Measurements from ENCODE around the gene UBXN6.

UBXN6 gene

DNA sequence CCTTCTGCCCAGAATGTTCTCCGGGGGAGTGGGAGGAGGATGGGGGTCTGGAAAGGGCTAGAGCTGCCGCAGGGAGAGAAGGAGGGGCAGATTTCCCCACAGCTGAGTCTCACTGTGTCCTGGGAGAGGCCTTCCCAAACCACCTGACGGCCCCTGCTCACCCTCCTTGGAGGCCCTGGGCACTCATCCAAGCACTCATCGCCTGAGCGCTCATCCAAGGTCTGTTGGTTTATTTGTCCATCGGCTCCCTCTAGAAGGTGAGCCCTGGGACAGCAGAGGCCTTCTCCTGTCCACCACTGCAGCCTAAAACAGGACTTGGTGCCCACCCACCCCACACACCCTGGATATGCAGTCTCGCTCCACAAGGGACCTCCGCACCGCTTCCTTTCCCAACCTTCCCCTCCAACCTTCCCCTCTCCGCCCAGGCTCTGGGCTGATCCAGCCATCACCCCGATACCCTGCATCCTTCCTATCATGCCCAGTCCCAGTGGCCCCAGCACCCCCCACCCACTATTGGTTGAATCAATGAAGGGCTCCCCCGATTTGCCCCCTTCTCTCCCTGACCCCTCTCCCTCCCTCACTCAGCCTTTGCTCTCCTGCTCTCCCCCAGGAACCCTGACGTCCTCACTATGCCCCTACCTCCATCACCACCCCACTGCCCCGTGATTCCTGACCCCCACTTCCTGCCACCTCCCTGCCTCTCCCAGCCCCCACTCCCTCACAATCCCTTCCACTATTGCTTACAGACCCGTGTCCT is 1.7 kb downstream of the UBXN6 start:
- no peak for DNase-seq

DNA sequence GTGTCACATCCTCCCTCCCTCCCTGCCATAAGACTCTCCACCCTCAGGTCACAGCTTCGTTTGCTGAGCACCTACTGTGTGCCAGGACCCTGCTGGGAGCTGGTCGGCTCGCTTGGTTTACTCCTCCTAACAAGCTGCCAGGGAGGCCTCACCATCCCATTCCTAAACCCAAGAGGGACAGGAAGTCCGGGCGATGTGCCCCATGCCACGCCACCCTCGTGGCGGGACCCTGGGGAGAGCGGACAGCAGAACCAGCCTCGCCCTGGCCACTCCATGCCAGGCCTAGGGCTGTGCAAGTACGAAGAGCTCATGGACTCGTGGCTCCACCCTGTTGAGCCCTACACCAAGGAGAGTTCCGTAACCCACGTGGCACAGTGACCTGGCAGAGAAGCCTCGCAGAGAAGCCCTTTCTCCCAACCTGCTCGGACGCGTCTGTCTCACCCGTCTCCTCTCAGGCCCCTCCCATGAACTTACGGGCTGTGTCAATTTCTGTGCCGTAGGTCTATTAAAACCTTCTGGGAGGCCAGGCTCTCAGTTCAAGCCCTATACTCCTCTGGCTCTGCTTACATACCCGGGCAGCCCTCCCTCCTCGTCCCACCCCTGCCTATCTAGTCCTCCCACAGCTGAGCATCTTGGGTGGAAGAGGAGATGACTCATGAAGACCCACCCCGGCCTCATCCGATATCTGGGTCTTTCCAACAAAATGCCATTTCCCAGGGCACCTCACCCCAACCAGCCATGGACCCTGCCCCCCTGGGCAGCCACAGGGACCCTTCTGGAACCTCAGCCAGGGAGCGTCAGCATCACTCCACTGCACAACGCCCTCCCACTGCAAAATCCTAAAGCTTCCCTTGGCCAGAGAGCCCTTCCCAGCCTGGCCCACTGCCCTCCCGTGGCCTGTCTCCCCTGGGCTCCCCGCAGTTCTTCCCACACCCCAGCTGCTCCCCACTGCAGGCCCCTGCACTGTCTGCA is 2.6 kb downstream of the UBXN6 start:
- DNase-seq = no peak

DNA sequence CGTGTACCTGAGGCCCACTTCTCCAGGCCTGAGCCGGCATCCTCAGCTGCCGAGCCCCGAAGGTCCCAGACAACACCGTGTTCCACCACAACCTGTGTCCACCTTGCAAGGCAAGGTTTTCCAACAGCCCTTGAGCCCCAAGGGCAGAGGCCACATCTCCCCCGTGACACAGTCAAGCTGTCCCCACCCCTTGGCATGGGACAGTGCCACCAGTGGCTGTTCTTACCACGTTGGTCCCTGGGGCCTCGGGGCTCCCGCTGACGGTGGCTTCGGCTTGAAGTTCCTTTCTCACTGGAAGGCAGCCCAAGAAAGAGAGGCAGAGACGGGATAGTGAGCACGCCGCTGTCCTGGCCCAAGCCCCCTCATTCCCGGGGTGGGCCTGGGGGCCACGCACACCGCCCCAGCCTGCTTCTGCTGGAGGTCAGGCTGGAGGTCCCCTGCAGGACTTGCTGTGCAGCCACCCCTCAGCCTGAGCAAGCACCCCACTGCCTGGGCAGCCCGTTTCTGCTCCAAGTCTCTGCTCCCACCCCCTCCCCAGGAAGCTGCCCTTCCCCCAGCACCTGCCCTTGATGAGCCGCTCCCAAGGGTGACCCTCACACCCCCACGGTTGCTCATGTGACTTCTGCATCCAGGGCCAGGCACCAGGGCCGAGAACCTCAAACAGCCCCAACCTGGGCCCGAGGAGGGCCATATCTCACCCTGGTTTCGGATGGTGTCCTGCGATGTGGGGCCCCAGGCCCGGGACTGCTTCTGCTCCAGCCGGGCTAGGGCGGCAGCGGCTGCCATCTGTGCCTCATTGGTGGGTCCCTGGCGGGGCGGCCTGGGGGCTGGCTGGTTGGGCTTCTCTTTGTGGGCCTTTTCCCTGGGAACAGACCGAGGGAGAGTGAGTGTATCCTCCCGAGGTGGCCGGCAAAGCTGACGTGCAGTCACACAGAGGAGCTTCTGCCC is 4.1 kb downstream of the UBXN6 start:
- DNase-seq = no peak

DNA sequence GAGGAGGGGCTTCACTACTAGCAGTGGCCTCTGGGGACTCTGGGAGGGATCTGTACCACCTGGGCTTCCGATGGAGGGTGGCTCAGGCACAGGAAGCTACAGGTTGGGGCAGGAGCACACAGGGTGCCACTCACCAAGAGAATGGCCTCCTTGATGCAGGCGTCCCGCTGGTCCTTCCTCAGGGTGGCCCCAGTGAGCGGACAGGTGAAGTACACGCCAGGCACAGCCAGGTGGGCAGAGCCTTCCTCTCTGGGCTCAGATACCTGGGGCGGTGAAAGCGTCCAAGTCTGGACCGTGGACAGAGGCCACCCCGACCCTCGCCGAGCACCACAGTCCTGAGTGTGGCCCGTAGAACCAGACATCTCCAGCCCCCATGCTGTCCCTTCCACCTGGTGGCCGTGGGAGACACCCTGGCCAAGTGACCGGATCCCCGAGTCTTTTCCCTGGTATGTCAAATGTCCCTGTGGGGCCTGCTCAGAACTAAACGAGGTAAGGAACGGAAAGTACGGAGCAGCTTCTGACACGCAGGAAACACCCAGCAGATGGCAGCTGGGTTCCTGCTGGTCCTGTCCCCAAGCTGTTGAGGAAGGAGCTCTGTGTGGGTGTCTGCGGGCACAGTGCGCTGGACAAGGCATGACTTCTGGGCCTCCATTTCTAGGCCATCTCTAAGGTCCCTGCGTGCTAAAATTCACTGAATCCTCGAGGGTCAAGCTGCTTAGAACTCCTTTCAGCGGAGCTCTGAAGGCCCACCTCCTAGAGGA is 5.2 kb downstream of the UBXN6 start:
- DNase-seq = no peak

DNA sequence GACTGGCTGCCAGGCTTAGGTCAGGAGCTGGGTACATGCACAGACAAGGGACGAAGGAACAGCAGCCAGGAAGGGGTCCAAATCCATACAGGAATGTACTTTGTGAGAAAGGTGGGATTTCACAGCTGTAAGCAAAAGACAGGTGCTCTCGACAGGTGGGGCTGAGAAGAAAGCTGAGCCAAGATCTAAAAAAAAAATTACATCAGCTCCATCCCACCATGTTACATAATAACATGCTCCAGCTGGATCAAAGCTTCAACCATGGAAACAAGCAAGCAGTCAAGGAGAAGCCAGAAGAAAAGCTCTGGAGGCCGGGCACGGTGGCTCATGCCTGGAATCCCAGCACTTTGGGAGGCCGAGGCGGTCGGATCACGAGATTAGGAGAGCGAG is 8.0 kb downstream of the UBXN6 start:
- DNase-seq = no peak

DNA sequence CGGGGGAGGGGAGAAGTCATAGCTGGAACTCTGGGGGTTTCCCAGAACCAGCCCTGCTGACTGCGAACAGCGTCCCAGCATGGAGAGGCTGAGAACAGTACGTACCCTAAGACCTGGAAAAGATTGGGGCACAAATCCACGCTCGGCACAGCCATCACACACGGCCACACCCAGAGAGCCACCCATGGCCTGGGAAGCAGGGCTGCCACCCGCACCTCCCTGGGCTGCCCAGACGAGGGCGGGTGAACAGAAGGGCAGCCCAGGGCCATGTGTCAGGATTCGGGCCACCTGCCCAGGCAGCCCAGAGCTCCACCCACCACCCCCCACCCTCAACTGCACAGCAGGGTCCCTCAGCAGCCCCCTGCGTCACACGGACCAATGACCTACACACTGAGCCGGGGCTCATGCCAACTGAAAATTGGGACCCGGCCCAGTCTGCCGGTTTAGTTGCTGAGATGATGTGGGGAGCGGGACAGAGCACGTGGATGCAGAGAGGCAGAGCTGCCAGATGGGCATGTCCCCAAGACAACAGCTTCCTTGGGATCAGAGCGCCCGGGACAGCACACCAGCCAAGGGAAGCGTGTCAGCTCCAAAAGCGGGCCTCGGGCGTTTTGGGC is 8.5 kb downstream of the UBXN6 start:
- no peak for DNase-seq

DNA sequence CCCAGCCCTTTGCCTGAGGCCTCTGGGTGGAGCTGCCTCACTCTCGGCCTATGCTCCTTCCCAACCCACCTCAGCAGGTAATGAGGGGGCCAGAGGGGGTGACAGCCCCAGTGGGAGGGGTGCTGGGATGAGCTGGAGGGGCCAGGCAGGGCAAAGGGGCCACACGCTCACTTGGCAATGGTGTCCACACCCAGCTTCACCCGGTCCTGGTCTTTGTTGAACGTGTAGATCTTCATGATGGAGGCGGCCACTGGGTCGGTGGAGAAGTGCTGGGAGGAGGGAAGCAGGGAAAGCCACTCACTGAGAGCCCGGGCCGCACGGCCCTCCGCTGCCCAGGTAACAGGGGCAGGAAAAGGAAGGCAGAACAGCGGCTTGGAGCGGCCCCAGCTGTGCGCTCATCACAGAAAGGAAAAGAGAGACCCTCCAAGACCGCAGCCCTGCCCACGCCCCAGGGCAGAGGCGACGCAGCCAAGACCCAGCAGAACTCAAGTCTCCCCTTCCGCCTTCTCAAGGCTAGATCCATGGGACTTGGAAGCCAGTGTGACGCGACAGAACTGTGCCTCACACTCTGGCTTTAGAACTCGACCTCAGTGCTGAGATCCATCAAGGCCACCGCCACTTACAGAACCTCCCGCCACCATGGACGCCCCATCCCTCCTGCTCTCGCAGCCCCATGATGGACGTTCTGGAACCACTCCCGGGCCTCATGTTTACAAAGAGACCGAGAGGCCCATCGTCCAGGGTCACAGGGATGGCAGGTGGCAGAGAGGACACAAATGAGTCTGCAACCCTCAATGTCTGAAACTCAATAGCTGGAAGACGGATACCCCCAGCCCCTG is 9.2 kb downstream of the UBXN6 start:
- no peak for DNase-seq

DNA sequence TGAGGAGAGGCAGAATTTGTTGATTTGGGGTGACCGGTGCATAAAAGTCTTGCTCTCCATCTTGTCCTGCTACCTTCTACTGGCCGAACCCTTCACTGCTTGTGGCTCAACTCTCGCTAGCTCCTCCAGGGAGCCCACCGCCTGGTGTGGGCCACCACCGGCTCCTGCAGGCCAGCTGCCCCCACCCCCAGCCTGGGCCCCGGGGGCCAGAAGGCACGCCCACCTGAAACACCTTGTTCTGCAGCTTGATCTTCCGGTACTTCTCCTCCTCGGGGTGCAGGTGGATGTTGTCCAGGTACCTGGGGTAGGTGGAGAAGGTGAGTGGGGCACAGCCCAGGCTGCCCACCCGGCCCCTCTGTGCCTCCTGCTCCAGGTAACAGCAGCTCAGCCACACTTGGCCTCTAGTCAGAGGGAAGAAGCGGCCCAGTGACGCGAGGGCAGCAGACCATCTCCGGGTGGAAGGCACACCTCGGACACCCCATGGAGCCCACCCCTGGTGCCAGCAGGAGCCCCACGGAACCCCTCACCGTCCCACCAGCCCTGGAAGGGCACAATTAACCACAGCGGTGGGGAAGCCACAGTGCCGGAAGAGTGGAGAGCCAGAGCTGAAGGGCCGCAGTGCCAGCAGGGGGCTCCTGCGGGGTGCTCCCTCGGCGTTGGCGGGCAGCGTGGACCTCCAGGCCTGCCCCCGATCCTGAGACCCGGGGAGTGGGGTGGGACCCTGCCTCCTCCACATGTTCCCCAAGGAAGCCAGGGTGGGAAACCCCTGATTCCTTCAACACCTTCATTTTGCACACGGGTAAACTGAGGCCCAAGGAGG is 10.1 kb downstream of the UBXN6 start:
- no peak for DNase-seq

DNA sequence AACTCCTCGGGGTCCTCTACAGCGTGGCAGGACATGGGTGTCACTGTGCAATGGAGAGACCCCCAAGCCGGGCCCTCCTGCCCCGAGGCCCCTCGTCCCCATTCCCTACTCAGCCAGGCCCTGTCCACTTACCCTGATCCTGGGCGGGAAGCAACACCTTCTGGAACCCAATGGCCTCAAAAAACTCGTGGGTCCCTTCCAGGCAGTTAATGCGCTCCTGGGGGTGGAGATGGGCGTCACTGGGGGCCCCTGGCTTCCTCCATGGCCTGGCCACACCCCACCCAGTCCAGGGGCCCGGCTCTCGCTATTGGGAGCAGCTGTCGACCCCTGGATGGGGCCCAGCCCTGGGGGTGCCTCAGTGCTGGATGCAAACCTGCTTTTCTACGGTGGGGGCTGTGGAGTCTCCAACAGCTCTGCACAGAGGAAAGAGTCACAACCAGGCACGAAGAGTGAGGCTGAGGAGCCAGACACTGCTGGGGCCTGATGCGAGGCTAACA is 10.8 kb downstream of the UBXN6 start:
- no peak for DNase-seq

DNA sequence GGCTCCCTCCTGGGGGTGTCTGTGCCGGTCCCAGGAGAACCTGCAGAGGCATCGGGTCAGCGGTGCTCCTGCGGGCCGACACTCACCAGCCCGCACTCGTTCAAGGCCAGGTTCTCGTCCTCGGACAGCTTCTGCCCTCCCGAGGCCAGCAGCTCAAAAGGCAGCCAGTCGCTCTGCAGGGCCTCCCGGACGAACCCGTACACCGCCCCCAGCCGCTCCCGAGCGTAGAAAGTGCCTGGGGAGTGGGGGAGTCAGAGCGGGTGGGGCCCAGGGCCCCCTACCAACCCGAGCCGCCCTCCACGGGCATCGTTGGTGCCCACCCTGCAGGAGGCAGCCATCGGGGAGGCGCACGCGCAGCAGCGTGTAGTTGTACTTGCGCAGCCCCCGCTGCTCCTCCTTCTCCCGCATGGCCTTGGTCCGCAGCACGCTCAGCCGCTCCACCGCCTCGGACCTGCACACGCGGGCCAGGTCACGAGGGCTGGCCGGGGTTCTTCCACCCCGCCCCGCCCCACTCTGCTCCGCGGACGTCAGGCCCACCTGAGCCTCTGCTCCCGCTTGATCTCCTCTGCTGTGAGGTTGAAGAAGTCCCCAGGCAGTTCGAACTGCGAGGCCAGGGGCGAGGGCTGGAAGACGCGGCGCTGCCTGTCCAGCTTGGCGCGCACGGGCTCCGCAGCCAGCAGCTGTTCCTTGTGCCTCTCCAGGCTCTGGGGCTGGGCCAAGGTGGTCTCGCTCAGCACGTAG is 11.5 kb downstream of the UBXN6 start:
- DNase-seq = no peak

DNA sequence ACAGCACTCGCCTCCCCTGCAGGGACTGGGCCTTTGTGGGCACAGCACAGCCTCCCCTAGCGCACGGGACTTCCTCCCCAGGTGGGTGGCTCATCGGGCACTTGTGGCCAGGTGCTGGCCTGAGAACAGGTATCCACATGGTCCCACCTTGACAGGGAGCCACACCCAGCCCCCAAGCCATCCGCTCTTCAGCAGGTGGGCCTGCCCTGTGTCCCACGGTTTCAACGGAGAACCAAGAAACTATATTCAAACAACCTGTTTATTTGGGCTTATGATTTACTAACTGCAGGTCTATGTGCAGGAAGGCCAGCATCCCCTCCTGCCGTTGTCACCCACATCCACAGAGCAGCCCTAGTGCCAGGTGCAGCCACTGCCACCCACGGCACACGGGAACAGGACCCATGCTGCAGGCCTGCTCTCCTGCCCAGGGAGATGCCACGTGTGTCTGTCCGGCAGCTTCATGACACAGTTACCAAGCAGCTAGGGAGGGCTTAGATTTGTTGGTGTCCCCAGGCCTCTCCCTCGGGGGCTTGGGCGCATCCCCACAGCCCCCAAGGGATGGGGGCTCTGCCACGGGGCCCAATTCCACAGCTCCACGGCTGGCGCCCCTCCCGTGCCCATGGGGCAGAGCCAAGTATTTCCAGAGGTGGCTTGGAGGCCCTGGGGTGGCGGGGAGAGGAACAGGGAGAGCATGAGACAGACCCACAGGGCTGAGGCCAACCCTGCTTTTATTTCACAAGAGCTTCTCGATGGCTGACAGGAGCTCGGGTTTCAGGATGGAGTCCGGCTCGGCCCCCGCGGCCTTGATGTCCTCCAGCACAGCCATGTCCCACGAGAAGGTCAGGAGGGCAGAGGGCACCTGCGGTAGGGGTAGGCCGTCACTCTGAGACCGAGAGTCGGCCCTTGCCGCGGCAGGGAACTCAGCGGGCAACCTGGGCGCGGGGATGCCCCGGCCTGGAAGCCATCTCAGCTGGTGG is 12.5 kb downstream of the UBXN6 start:
- no peak for DNase-seq

DNA sequence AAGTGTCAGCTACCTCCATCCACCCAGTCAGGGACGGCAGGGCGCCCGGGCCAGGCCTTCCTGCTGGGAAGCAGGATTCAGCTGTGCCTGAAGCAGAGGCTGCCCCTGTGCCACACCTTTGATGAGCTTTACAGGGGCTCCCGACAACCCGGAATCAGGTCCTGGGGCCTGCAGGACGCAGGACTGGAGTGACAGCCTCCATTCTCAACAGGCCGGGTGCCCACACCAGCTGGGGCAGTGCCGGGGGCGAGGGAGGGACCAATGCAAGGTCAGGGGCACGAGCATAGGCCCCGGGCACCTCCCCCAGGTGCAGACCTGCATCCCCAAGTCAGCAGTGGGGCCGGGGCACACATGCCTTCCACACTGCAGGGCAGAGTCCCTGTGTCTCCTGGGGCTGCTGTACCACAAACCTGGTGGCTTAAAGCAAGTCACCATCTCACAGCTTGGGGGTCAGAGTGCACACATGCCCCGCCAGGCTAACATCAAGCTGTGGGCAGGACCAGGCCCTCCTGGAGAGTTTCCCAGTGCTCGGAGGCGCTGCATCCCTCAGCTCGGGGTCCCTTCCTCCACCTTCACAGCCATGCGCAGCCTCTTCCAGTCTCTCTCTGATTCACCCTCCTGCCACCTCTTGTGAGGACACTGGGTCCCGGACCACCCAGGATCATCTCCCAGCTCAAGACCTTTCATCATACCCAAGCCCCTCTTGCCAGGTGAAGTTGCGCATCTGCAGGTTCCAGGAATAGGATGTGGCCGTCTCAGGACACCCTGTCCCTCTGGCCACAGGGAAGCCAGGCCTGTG is 13.4 kb downstream of the UBXN6 start:
- DNase-seq = no peak

DNA sequence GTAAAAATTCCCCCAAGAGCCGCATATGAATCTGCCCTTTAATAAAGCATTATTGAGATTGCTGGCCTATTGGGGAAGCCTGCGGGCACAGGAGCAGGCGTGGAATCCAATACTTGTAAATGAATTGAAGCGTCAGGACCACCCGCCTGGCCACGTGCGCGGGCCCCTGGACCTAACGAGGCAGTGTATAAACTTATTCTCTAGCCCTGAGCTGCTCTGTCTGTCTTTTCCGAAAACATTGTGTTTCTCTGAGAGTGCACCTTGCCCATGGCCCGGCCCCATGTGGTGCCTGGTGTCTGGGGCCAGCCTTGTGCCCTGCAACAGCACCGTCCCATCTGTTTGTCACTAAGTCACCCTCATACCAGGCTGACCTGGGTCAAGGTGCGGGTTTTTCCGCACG is 14.4 kb downstream of the UBXN6 start:
- DNase-seq = no peak

DNA sequence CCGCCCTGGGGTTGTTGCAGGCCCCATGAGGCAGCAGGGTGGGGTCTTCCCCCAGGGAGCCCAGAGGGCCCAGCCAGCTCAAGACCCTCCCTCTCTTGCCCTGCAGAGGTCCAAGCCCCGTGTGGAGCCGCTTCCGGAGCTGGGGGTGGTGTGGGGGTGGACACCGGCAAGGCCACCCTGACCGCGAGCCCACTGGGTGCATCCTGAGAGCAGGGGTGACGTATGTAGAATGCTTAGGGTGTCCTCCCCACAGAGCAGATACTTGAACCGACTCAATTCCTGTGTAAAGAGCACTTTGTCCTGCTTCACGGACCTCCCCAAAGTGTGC is 14.8 kb downstream of the UBXN6 start:
- no peak for DNase-seq

DNA sequence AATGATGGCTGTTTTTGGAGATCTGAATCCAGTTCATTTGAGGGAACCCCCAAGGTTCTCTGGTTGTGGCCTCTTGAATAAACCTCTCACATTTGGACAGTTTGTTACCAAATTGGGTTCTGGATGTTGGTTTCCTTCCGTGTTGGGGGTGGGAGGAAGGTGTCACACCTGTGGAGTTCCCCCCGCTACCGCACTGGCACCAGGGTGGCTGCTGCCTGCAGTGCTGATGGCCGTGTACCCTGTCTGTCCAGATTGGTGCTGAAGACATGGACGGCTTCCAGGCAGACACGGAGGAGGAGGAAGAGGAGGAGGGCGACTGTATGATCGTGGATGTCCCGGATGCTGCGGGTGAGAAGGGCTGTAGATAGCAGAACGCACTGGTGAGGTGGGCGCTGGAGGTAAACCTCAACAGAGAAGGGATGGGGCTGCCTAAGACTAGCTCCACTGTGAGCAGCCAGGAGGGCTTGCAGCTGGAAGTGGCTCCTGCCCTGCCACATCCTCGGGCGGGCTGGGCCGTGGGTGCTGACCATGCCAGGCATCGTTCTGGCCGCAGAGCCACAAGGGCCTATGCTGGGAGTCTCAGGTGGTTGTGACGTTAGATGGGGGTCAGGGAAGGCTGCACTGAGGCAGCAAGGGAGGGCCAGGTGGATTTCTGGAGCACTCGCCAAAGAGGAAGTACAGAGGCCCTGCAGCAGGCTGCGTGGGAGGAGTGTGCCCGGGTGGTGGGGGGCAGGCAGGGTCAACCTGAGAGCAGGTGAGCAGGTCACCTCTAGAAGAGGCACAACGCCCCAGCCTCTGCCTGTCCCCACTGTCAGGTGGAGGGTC is 15.4 kb downstream of the UBXN6 start:
- no peak for DNase-seq

DNA sequence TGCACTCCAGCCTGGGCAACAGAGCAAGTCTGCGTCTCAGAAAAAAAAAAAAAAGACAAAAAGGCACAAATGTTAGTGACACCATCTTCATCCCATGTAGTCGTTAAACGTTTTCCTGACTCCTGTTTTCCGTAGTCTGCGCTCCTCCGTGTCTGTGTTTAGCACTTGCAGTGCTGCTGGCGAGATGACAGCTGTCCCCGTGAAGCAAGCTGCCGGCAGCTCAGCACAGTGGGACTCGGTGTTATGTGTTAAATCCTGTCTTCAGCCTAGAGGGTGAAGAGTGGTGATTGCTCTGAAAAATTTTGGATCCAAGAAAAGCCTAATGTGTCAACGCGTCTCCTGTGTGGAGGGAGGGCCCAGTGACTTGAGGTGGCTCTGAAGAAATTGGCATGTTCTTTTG is 18.4 kb downstream of the UBXN6 start:
- no peak for DNase-seq
